B cell (primary cell): ENCODE data around the gene AUTS2. TPM values are rescaled to one million over a fixed set of nuclear protein-coding genes. Genes with fewer than 3 reads are reported as not detected.

Experiments
- ATAC-seq: fragments of 200-7000 bp; cut with Tn5 transposase; one replicate; pipeline ENCODE4 v1.10.0; 2021; ENCODE audit warnings: low read depth, mild to moderate bottlenecking, moderate number of reproducible peaks, moderate library complexity
- CTCF ChIA-PET: fragments of 350-600 bp; sonication (Branson Sonifier 250); formaldehyde crosslinking; loops from one replicate; lab custom pipeline; 2021; ENCODE audit warnings: antibody characterized with exemption, inconsistent platforms; lab: Charles Lee
- POLR2A ChIA-PET: fragments of 350-600 bp; sonication (Branson Sonifier 250); formaldehyde crosslinking; loops from one replicate; lab custom pipeline; 2021; ENCODE audit warnings: antibody characterized with exemption; lab: Charles Lee
- DNase-seq: peaks from one replicate; pipeline ENCODE4 v3.0.0; 2013
- H2AFZ ChIP-seq: 2 replicates; pipeline ENCODE4 v1.6.1; 2012; ENCODE audit warnings: mild to moderate bottlenecking, low read depth, low read length; ENCODE audit not compliant: insufficient read depth, poor library complexity, severe bottlenecking
- H3K27ac ChIP-seq, 2 donors: 1 replicate in 1 of 2; 2 replicates in 1 of 2; pipeline ENCODE4 v1.5.1; 2012 to 2013; ENCODE audit warnings: low read length in 2 of 2, mild to moderate bottlenecking in 2 of 2, moderate library complexity in 1 of 2
- H3K27me3 ChIP-seq, 4 experiments: fragments of 200-600 bp in 1 of 4; sonication (generic) in 1 of 4; replicated peaks in 1 of 4; 1 replicate in 2 of 4; 2 replicates in 2 of 4; pipeline versions ENCODE4 v1.6.1 to v1.7.0; 2013 to 2016; ENCODE audit warnings: low read length in 3 of 4, mild to moderate bottlenecking in 2 of 4, mixed read lengths in 1 of 4, moderate library complexity in 1 of 4; ENCODE audit not compliant: insufficient read depth in 4 of 4, control insufficient read depth in 3 of 4; ENCODE audit errors: control extremely low read depth in 1 of 4
- H3K36me3 ChIP-seq, 2 experiments: replicated peaks in 1 of 2; 1 replicate in 1 of 2; 2 replicates in 1 of 2; pipeline versions ENCODE4 v1.6.1 to v1.7.1; 2013; ENCODE audit warnings: low read length in 1 of 2; ENCODE audit not compliant: insufficient read depth in 2 of 2, control insufficient read depth in 1 of 2; ENCODE audit errors: control extremely low read depth in 1 of 2, extremely low read depth in 1 of 2
- H3K4me1 ChIP-seq, 2 donors: fragments of 200-600 bp in 1 of 2; sonication (generic) in 1 of 2; 1 replicate in 1 of 2; 2 replicates in 1 of 2; pipeline versions ENCODE4 v1.5.1 to v1.6.1; 2013 to 2017; ENCODE audit warnings: low read length in 2 of 2; ENCODE audit not compliant: control insufficient read depth in 2 of 2, insufficient read depth in 2 of 2
- H3K4me2 ChIP-seq: replicated peaks from 2 replicates; pipeline ENCODE3; 2012; ENCODE audit warnings: mild to moderate bottlenecking, low read depth, low read length; ENCODE audit not compliant: poor library complexity, severe bottlenecking
- H3K4me3 ChIP-seq, 5 experiments: fragments of 200-600 bp in 1 of 5; sonication (generic) in 1 of 5; 1 replicate in 3 of 5; 2 replicates in 2 of 5; pipeline versions ENCODE4 v1.5.1 to v1.7.0; 2011 to 2016; ENCODE audit warnings: low read length in 4 of 5, mild to moderate bottlenecking in 4 of 5, low read depth in 2 of 5, control low read depth in 1 of 5, moderate library complexity in 1 of 5; ENCODE audit not compliant: insufficient read depth in 1 of 5; ENCODE audit errors: control extremely low read depth in 1 of 5, extremely low read depth in 1 of 5
- H3K79me2 ChIP-seq: fragments of 200-600 bp; sonication (generic); one replicate; pipeline ENCODE4 v1.6.0; 2016; ENCODE audit warnings: low read length; ENCODE audit not compliant: control insufficient read depth, insufficient read depth
- H3K9ac ChIP-seq: fragments of 200-600 bp; sonication (generic); 2 replicates; pipeline ENCODE4 v1.6.1; 2017; ENCODE audit warnings: mild to moderate bottlenecking, low read length, moderate library complexity
- H3K9me3 ChIP-seq, 3 donors: one replicate each; pipeline versions ENCODE4 v1.6.1 to v1.7.1; 2013; ENCODE audit warnings: low read length in 2 of 3; ENCODE audit not compliant: control insufficient read depth in 2 of 3, insufficient read depth in 1 of 3; ENCODE audit errors: control extremely low read depth in 1 of 3
- H4K20me1 ChIP-seq: 2 replicates; pipeline ENCODE4 v1.6.0; 2012; ENCODE audit warnings: mild to moderate bottlenecking, low read length; ENCODE audit not compliant: insufficient read depth, control insufficient read depth, poor library complexity, severe bottlenecking
- H3K27ac Mint-ChIP-seq: one replicate; pipeline ENCODE4 v1.8.0; 2021; ENCODE audit warnings: mixed read lengths
- H3K27me3 Mint-ChIP-seq: one replicate; pipeline ENCODE4 v1.8.0; 2021; ENCODE audit warnings: mixed read lengths
- H3K4me1 Mint-ChIP-seq: one replicate; pipeline ENCODE4 v1.8.0; 2021; ENCODE audit warnings: mixed read lengths
- H3K4me3 Mint-ChIP-seq: one replicate; pipeline ENCODE4 v1.8.0; 2021; ENCODE audit warnings: mixed read lengths
- H3K9me3 Mint-ChIP-seq: one replicate; pipeline ENCODE4 v1.8.0; 2022; ENCODE audit warnings: mixed read lengths; ENCODE audit not compliant: insufficient read depth
- EZH2 ChIP-seq: IDR thresholded peaks from 2 replicates; pipeline ENCODE4 v1.6.1; 2012; ENCODE audit warnings: borderline replicate concordance, low read depth, mild to moderate bottlenecking, moderate library complexity, low read length; ENCODE audit not compliant: insufficient read depth, poor library complexity, severe bottlenecking
- WGBS: methylation state at CpG from one replicate; pipeline ENCODE4 v1.1.5; 2013; ENCODE audit warnings: missing lambda C conversion rate; ENCODE audit not compliant: insufficient coverage; 5-methylcytosine and 5-hydroxymethylcytosine counted together
- intact Hi-C: fragments of 100-400 bp; cut with micrococcal nuclease; formaldehyde crosslinking; loops from one replicate; pipeline ENCODE4 v1.10.0; 2022
- polyA plus RNA-seq: library from polyadenylated mRNA; depleted of rRNA; stranded (reverse); fragments of >200 nt; gene quantifications from 2 replicates; pipeline ENCODE4 v1.2.3, GENCODE V29; 2012
- total RNA-seq, 2 donors: library from RNA; stranded (reverse); fragments of 120-200 nt in 1 of 2; gene quantifications; 1 replicate in 1 of 2; 2 replicates in 1 of 2; pipeline versions ENCODE4 v1.2.3 to v1.2.4, GENCODE V29; 2013 to 2022
- TF ChIP-seq, protein P1 (sequence below): fragments of 200-600 bp; IDR thresholded peaks from one replicate; pipeline ENCODE4 v1.8.0; 2022; ENCODE audit warnings: antibody characterized with exemption, mild to moderate bottlenecking

Gene AUTS2
- total and polyA plus RNA-seq, 2 donors (not counting 1 experiment from before 2014, with no cell fraction given), result 22.3 to 35.0 TPM

DNA sequence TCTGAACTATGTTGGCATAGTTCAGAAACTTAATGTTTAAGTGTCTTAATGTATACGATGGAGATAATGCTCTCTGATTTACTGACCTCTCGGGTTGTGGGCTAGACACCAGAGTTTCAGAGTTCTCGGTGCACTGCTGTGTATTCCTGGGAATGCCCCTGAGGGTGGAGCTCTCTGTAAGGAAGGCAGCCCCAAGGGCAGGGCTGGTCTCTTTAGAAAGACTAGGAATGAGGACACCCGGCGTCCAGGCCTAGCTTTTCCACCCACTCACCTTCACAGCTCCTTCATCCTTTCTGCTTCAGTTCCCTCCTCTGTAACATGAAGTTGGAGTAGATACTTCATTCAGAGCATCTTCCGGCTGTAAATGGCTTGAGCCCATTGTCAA is 997.1 kb downstream of the AUTS2 start:
- H3K9me3 Mint-ChIP-seq, result no peaks in the 10 kb centered on the region
- Histone ChIP-seq H3K36me3 (no peaks in the 10 kb centered on the region), H3K27ac (no peak overlapping the region), H3K9ac (peak overlapping the region; percentile 34), H3K4me3 (peak overlapping the region in 2 of 5 experiments; percentile 11 to 35), H3K9me3 (peaks cover 0 to 6% (median 0%) of the 10 kb centered on the region in 3 donors), H2AFZ (no peak overlapping the region), H3K27me3 (no peaks in the 10 kb centered on the region), H4K20me1 (no peaks in the 10 kb centered on the region), H3K4me2 (peak overlapping the region; percentile 62), H3K4me1 (peaks cover 5 to 7% of the 10 kb centered on the region in 2 donors), H3K79me2 (no peaks in the 10 kb centered on the region)
- DNase-seq (no peak), ATAC-seq (no peak)
- peak overlapping the region; percentile 59 for H3K4me3 Mint-ChIP-seq
- H3K4me1 Mint-ChIP-seq, result peaks cover 12% of the 10 kb centered on the region
- H3K27ac Mint-ChIP-seq, result no peak overlapping the region
- no peak for TF ChIP-seq EZH2
- TF ChIP-seq, protein P1, sequence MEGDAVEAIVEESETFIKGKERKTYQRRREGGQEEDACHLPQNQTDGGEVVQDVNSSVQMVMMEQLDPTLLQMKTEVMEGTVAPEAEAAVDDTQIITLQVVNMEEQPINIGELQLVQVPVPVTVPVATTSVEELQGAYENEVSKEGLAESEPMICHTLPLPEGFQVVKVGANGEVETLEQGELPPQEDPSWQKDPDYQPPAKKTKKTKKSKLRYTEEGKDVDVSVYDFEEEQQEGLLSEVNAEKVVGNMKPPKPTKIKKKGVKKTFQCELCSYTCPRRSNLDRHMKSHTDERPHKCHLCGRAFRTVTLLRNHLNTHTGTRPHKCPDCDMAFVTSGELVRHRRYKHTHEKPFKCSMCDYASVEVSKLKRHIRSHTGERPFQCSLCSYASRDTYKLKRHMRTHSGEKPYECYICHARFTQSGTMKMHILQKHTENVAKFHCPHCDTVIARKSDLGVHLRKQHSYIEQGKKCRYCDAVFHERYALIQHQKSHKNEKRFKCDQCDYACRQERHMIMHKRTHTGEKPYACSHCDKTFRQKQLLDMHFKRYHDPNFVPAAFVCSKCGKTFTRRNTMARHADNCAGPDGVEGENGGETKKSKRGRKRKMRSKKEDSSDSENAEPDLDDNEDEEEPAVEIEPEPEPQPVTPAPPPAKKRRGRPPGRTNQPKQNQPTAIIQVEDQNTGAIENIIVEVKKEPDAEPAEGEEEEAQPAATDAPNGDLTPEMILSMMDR, result no peak
- peaks cover 28% of the 10 kb centered on the region for H3K27me3 Mint-ChIP-seq
- intact Hi-C loops, result no loop called here
- POLR2A ChIA-PET, result no interaction called here
- CTCF ChIA-PET, result interaction anchor here (1.8 kb wide), 1 partner anchor 11 kb away, joined by 5 read pairs; no protein-coding TSS in a partner anchor
- 89% methylated on average over 3 of the region's 6 CpGs for WGBS

DNA sequence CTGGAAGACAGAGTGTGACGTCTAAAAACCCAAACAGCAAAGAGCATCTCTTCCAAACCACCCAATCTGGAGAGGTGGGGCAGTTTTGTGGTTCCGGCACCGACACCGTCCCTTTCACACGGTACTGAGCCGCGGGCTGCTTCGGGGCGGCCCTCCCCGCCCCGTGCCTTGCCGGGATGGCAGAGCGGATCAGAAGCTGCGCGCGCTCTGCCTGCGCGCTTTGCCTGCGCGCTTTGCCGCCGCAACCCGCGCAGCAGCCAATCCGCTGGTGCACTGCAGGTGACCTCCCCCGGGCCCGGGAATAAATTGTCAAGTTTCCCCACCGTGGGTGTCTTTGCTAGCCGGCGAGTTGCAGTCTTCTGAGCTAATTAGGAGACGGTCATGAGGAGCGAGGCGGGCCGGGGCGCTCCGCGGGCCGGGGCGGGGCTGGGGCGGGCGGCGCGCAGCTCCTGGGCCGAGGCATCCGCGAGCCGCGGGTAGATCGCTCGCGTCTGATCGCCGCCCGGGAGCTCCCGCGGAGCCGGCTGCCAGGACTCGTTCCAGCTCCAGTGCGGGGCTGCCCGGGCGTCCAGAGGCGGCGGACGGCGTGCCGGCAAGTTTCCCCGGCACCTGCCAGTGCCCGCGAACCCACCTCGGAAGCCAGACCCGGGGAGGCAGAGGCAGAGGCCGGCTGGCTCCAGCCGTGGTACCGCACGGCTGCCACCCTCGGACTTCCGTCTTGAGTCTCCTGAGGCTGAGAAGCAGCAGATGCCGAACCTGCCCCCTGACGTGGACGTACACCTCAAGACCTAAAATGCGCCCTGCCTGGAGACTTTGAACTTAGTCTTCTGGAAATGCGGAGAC is 997.7 kb downstream of the AUTS2 start:
- Histone ChIP-seq H3K36me3 (no peaks in the 10 kb centered on the region), H3K4me3 (peak overlapping the region in 3 of 5 experiments; percentile 11 to 35 (median 13)), H3K4me2 (peak overlapping the region; percentile 62), H3K9me3 (peaks cover 0 to 9% (median 5%) of the 10 kb centered on the region in 3 donors), H3K9ac (peak overlapping the region; percentile 34), H2AFZ (no peak overlapping the region), H3K27ac (no peak overlapping the region), H4K20me1 (no peaks in the 10 kb centered on the region), H3K79me2 (no peaks in the 10 kb centered on the region), H3K27me3 (no peaks in the 10 kb centered on the region), H3K4me1 (peaks cover 5 to 7% of the 10 kb centered on the region in 2 donors)
- Mint-ChIP-seq H3K27me3 (peaks cover 28% of the 10 kb centered on the region), H3K4me1 (peaks cover 12% of the 10 kb centered on the region), H3K4me3 (peak overlapping the region; percentile 59), H3K9me3 (peaks cover 3% of the 10 kb centered on the region), H3K27ac (no peak overlapping the region)
- ATAC-seq (no peak), DNase-seq (peak; percentile 18)
- POLR2A ChIA-PET, result no interaction called here
- intact Hi-C loops, result no loop called here
- TF ChIP-seq, protein P1, result no peak
- TF ChIP-seq EZH2, result no peak
- CTCF ChIA-PET, result interaction anchor here (1.8 kb wide), 1 partner anchor 12 kb away, joined by 5 read pairs; no protein-coding TSS in a partner anchor
- 8% methylated on average over 81 of the region's 82 CpGs for WGBS
